MCF 10A (cell line): ENCODE measurements around the gene BMPR1A. TPM values are rescaled to one million over a fixed set of nuclear protein-coding genes. Genes with fewer than 3 reads are reported as not detected.

Experiments used
- BruUV-seq: library from RNA; stranded (reverse); fragments of 400-500 nt; replicated peaks from 2 replicates; lab custom pipeline; 2021; lab: Mats Ljungman, UMichigan
- CTCF ChIA-PET: fragments of 300-600 bp; sonication (Branson Sonifier 250); formaldehyde crosslinking; extraction: SDS; loops from one replicate; lab custom pipeline; 2021; ENCODE audit warnings: antibody characterized with exemption, inconsistent platforms; lab: Yijun Ruan, JAX
- POLR2A ChIA-PET: fragments of 300-600, 350-650 bp; sonication (Branson Sonifier 250); formaldehyde crosslinking; extraction: SDS; loops from one replicate; lab custom pipeline; 2020; ENCODE audit warnings: antibody characterized with exemption, inconsistent platforms; lab: Yijun Ruan, JAX
- DNase-seq: peaks from one replicate; pipeline ENCODE4 v3.0.0-alpha.2; 2018; ENCODE audit not compliant: unreplicated experiment
- H3K27ac Mint-ChIP-seq: one replicate; pipeline ENCODE4 v1.8.0; 2022; ENCODE audit warnings: mild to moderate bottlenecking, low read depth, mixed read lengths; ENCODE audit not compliant: unreplicated experiment
- H3K27me3 Mint-ChIP-seq: one replicate; pipeline ENCODE4 v1.8.0; 2022; ENCODE audit warnings: mixed read lengths; ENCODE audit not compliant: insufficient read depth, unreplicated experiment
- H3K36me3 Mint-ChIP-seq: one replicate; pipeline ENCODE4 v1.8.0; 2022; ENCODE audit warnings: mild to moderate bottlenecking, moderate library complexity, mixed read lengths; ENCODE audit not compliant: insufficient read depth, unreplicated experiment
- H3K4me1 Mint-ChIP-seq: one replicate; pipeline ENCODE4 v1.8.0; 2022; ENCODE audit warnings: mixed read lengths; ENCODE audit not compliant: insufficient read depth, unreplicated experiment
- H3K4me3 Mint-ChIP-seq: one replicate; pipeline ENCODE4 v1.8.0; 2022; ENCODE audit warnings: mild to moderate bottlenecking, moderate library complexity, mixed read lengths; ENCODE audit not compliant: unreplicated experiment
- H3K9me3 Mint-ChIP-seq: one replicate; pipeline ENCODE4 v1.8.0; 2022; ENCODE audit warnings: mixed read lengths; ENCODE audit not compliant: unreplicated experiment
- CTCF ChIP-seq: fragments of 200-600 bp; IDR thresholded peaks from one replicate; pipeline ENCODE4 v1.8.0; 2022; ENCODE audit warnings: antibody characterized with exemption, mild to moderate bottlenecking; ENCODE audit not compliant: unreplicated experiment
- intact Hi-C: fragments of 100-400 bp; cut with micrococcal nuclease; formaldehyde crosslinking; loops from 2 replicates; pipeline ENCODE4 v1.14.1; 2022
- total RNA-seq: library from RNA; stranded (reverse); gene quantifications from 2 replicates; pipeline ENCODE4 v1.2.3, GENCODE V29; 2022

BMPR1A gene
- total RNA-seq, 1 experiment from 2014 or later, result 27.3 TPM

- H3K27ac Mint-ChIP-seq, result no peak overlapping the region
- DNase-seq, result no peak
- peaks cover 4% of the 10 kb centered on the region for H3K4me1 Mint-ChIP-seq
- CTCF ChIA-PET, result interaction anchor here (0.7 to 0.8 kb wide), 2 partner anchors 36 to 179 kb away, joined by 3 read pairs; no protein-coding TSS in a partner anchor
- POLR2A ChIA-PET, result interaction anchor here (0.7 kb wide), 1 partner anchor 18 kb away, joined by 3 read pairs; no protein-coding TSS in a partner anchor
- no TSS peak for BruUV-seq
- no peaks in the 10 kb centered on the region for H3K27me3 Mint-ChIP-seq
- TF ChIP-seq CTCF, result no peak
- peaks cover 5% of the 10 kb centered on the region for H3K36me3 Mint-ChIP-seq
- no peak overlapping the region for H3K4me3 Mint-ChIP-seq
- intact Hi-C loops, result no loop called here
- no peaks in the 10 kb centered on the region for H3K9me3 Mint-ChIP-seq
These were observed 111.9 kb downstream of the BMPR1A start for GRCh38 chr10:86868353-86868752.

- CTCF ChIA-PET, result no interaction called here
- intact Hi-C loops, result no loop called here
- TF ChIP-seq CTCF, result no peak
- Mint-ChIP-seq H3K9me3 (no peaks in the 10 kb centered on the region), H3K27ac (no peak overlapping the region), H3K36me3 (peaks cover 4% of the 10 kb centered on the region), H3K4me1 (peaks cover 4% of the 10 kb centered on the region), H3K27me3 (no peaks in the 10 kb centered on the region), H3K4me3 (no peak overlapping the region)
- DNase-seq, result no peak
- POLR2A ChIA-PET, result no interaction called here
- BruUV-seq, result no TSS peak
These were observed 114.3 kb downstream of the BMPR1A start for GRCh38 chr10:86870679-86871078.

- Mint-ChIP-seq H3K4me3 (no peak overlapping the region), H3K9me3 (no peaks in the 10 kb centered on the region), H3K4me1 (peaks cover 4% of the 10 kb centered on the region), H3K27ac (no peak overlapping the region), H3K36me3 (peaks cover 11% of the 10 kb centered on the region), H3K27me3 (no peaks in the 10 kb centered on the region)
- BruUV-seq, result no TSS peak
- TF ChIP-seq CTCF, result no peak
- ChIA-PET POLR2A (interaction anchor here (0.8 kb wide), 1 partner anchor 72 kb away, joined by 3 read pairs; no protein-coding TSS in a partner anchor), CTCF (no interaction called here)
- intact Hi-C loops, result no loop called here
- DNase-seq, result no peak
These were observed 115.3 kb downstream of the BMPR1A start for GRCh38 chr10:86871563-86872183.

- no TSS peak for BruUV-seq
- ChIA-PET POLR2A (no interaction called here), CTCF (interaction anchor here (1.2 kb wide), 1 partner anchor 9 kb away, joined by 4 read pairs; no protein-coding TSS in a partner anchor)
- Mint-ChIP-seq H3K4me3 (no peak overlapping the region), H3K27ac (no peak overlapping the region), H3K36me3 (peaks cover 19% of the 10 kb centered on the region), H3K4me1 (peaks cover 4% of the 10 kb centered on the region), H3K27me3 (no peaks in the 10 kb centered on the region), H3K9me3 (no peaks in the 10 kb centered on the region)
- TF ChIP-seq CTCF, result no peak
- intact Hi-C loops, result no loop called here
- no peak for DNase-seq
These were observed 116.3 kb downstream of the BMPR1A start for GRCh38 chr10:86872757-86873156.
